Neutrophil (primary cell): ENCODE data around the gene MYO1A.

Experiments used
- H3K27ac ChIP-seq: fragments of 200-600 bp; sonication (generic); 2 replicates; pipeline ENCODE4 v1.5.1; 2016; ENCODE audit warnings: mild to moderate bottlenecking, moderate library complexity
- H3K27me3 ChIP-seq: fragments of 200-600 bp; sonication (generic); 2 replicates; pipeline ENCODE4 v1.6.0; 2016; ENCODE audit warnings: mild to moderate bottlenecking
- H3K36me3 ChIP-seq: fragments of 200-600 bp; sonication (generic); 2 replicates; pipeline ENCODE4 v1.5.1; 2017
- H3K4me1 ChIP-seq, 2 experiments: fragments of 200-600 bp in 1 of 2; sonication (generic) in 1 of 2; 1 replicate in 1 of 2; 2 replicates in 1 of 2; pipeline versions ENCODE4 v1.5.1 to v1.6.1; 2013 to 2016; ENCODE audit warnings: low read depth in 1 of 2, low read length in 1 of 2, mild to moderate bottlenecking in 1 of 2, moderate library complexity in 1 of 2; ENCODE audit not compliant: control insufficient read depth in 1 of 2, insufficient read depth in 1 of 2
- H3K4me3 ChIP-seq, 2 experiments: fragments of 200-600 bp in 1 of 2; sonication (generic) in 1 of 2; 1 replicate in 1 of 2; 2 replicates in 1 of 2; pipeline ENCODE4 v1.5.1; 2013 to 2016; ENCODE audit warnings: low read depth in 1 of 2, low read length in 1 of 2, mild to moderate bottlenecking in 1 of 2, moderate library complexity in 1 of 2
- H3K9me3 ChIP-seq: fragments of 200-600 bp; sonication (generic); 2 replicates; pipeline ENCODE4 v1.5.1; 2016
- CTCF ChIP-seq: fragments of 200-600 bp; sonication (generic); IDR thresholded peaks from 2 replicates; pipeline ENCODE4 v1.5.1; 2016; ENCODE audit warnings: antibody characterized with exemption

Gene MYO1A

GRCh38 chr12:57096099-57096572 lies 46.2 kb upstream of the MYO1A start:
- Histone ChIP-seq H3K4me3 (no peak overlapping the region), H3K4me1 (peaks cover 0 to 7% of the 10 kb centered on the region in 2 experiments), H3K27me3 (peaks cover under 1% of the 10 kb centered on the region), H3K36me3 (peaks cover 65% of the 10 kb centered on the region), H3K27ac (peak overlapping the region; percentile 19), H3K9me3 (peaks cover 8% of the 10 kb centered on the region)
- no peak for TF ChIP-seq CTCF

GRCh38 chr12:57095440-57095839 lies 45.5 kb upstream of the MYO1A start:
- no peak for TF ChIP-seq CTCF
- H3K36me3 ChIP-seq, result peaks cover 58% of the 10 kb centered on the region
- peaks cover 7% of the 10 kb centered on the region for H3K27me3 ChIP-seq
- H3K27ac ChIP-seq, result peak overlapping the region; percentile 19
- H3K4me1 ChIP-seq, result peaks cover 0 to 7% of the 10 kb centered on the region in 2 experiments
- peaks cover 8% of the 10 kb centered on the region for H3K9me3 ChIP-seq
- H3K4me3 ChIP-seq, result no peak overlapping the region

- peaks cover 17% of the 10 kb centered on the region for H3K27me3 ChIP-seq
- H3K4me3 ChIP-seq, result no peak overlapping the region
- peaks cover 8% of the 10 kb centered on the region for H3K9me3 ChIP-seq
- peaks cover 6 to 14% of the 10 kb centered on the region in 2 experiments for H3K4me1 ChIP-seq
- peak overlapping the region; percentile 55 for H3K27ac ChIP-seq
- TF ChIP-seq CTCF, result no peak
- peaks cover 49% of the 10 kb centered on the region for H3K36me3 ChIP-seq
These were observed 44.6 kb upstream of the MYO1A start for GRCh38 chr12:57094208-57095160.

- Histone ChIP-seq H3K9me3 (peaks cover 5% of the 10 kb centered on the region), H3K36me3 (peaks cover 40% of the 10 kb centered on the region), H3K27ac (peak overlapping the region; percentile 55), H3K4me1 (peaks cover 12 to 22% of the 10 kb centered on the region in 2 experiments), H3K27me3 (peaks cover 24% of the 10 kb centered on the region), H3K4me3 (no peak overlapping the region)
- TF ChIP-seq CTCF, result peak; percentile 54
These were observed 43.7 kb upstream of the MYO1A start for GRCh38 chr12:57093415-57094207.

- Histone ChIP-seq H3K4me1 (peaks cover 18 to 27% of the 10 kb centered on the region in 2 experiments), H3K36me3 (peaks cover 33% of the 10 kb centered on the region), H3K4me3 (no peak overlapping the region), H3K27ac (no peak overlapping the region), H3K27me3 (peaks cover 31% of the 10 kb centered on the region), H3K9me3 (peaks cover under 1% of the 10 kb centered on the region)
- TF ChIP-seq CTCF, result no peak
These were observed 43.0 kb upstream of the MYO1A start for GRCh38 chr12:57092876-57093414.
